GM12801 (cell line): ENCODE measurements around the gene FBXO2.

Source experiments
- TF ChIP-seq, protein P1 (sequence below): IDR thresholded peaks from one replicate; pipeline ENCODE4 v1.5.1; 2011; ENCODE audit warnings: control low read depth; ENCODE audit not compliant: insufficient read length; ENCODE audit errors: extremely low read depth

Gene FBXO2

GRCh38 chr1:11598461-11598860, 55.8 kb downstream of the FBXO2 start:
- TF ChIP-seq, protein P1, sequence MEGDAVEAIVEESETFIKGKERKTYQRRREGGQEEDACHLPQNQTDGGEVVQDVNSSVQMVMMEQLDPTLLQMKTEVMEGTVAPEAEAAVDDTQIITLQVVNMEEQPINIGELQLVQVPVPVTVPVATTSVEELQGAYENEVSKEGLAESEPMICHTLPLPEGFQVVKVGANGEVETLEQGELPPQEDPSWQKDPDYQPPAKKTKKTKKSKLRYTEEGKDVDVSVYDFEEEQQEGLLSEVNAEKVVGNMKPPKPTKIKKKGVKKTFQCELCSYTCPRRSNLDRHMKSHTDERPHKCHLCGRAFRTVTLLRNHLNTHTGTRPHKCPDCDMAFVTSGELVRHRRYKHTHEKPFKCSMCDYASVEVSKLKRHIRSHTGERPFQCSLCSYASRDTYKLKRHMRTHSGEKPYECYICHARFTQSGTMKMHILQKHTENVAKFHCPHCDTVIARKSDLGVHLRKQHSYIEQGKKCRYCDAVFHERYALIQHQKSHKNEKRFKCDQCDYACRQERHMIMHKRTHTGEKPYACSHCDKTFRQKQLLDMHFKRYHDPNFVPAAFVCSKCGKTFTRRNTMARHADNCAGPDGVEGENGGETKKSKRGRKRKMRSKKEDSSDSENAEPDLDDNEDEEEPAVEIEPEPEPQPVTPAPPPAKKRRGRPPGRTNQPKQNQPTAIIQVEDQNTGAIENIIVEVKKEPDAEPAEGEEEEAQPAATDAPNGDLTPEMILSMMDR = no peak
